Activated CD8-positive, alpha-beta memory T cell treated with anti-CD3 and anti-CD28 coated beads, Interleukin-2, amount 50 U/mL, for 1 hour (primary cell): ENCODE results near the gene CHRM5.
"Not testable (repeated sequence)": the region's sequence is repeated elsewhere in the genome, so short reads cannot be mapped to it uniquely, and the experiment has no call there.

Source experiments
- DNase-seq: peaks from one replicate; pipeline ENCODE4 v3.0.0-alpha.2; 2020; ENCODE audit errors: extremely low read depth

The CHRM5 gene

DNA sequence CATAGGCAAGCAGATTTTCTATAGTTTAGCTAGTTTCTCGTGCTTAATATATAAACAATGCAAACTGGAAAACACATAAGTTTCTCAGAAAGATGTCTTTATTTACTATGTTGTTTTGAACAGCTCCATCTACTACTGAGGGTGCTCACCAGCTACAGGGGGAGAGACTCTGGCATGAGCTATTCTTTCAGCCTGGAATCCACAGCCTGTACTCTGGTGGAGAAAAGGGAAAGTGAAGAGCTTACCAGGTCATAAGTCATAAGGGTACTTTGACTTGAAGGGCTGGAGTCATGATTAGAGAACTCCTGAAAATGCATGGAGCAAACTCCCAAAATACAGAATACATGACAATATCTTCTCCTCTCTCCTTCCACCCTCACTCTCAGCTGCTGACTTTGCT lies 75.1 kb downstream of the CHRM5 start:
- no peak for DNase-seq

DNA sequence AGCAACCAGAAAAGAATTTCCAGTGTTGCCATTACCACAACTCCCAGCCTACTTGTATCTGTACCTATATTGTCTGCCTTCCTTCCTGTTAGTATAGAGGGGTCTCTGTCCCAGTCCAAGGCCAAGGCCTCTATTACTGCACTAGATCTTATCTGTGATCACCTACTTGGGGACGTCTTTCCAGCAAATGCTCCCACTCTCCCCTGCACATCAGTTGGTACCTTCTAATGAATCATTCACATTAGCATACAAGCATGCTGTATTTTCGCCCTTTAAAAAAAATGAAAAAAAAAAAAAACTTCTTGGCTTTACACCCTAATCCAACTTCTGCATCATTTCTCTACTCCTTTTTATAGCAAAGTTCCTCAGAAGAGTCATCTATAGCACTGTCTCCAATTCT lies 75.5 kb downstream of the CHRM5 start:
- no peak for DNase-seq

DNA sequence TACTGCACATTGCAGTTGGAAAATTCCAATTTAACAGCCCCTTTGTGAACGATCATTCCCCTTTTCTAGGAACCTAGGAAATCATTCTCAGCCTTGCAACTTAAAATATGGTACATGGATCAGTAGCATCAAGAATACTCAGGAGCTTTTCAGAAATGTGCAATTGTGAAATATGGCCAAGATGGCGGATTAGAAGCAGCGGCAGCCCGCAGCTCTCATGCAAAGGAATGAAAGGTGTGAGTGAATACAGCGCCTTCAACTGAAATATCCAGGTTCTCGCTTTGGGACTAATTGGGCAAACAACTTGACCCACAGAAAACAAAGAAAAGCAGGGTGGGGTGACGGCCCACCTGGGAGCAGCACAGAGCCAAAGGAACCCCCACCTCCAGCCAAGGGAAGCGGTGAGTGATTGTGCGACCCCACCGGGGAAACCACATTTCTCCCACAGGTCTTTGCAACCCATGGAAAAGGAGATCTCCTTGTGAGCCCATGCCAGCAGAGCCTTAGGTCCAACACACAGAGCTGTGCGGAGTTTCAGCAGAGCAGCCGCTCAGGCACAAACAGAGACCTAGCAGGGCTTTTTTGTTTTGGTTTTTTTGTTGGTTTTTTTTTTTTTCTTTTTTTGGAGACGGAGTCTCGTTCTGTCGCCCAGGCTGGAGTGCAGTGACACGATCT lies 78.3 kb downstream of the CHRM5 start:
- no peak for DNase-seq

DNA sequence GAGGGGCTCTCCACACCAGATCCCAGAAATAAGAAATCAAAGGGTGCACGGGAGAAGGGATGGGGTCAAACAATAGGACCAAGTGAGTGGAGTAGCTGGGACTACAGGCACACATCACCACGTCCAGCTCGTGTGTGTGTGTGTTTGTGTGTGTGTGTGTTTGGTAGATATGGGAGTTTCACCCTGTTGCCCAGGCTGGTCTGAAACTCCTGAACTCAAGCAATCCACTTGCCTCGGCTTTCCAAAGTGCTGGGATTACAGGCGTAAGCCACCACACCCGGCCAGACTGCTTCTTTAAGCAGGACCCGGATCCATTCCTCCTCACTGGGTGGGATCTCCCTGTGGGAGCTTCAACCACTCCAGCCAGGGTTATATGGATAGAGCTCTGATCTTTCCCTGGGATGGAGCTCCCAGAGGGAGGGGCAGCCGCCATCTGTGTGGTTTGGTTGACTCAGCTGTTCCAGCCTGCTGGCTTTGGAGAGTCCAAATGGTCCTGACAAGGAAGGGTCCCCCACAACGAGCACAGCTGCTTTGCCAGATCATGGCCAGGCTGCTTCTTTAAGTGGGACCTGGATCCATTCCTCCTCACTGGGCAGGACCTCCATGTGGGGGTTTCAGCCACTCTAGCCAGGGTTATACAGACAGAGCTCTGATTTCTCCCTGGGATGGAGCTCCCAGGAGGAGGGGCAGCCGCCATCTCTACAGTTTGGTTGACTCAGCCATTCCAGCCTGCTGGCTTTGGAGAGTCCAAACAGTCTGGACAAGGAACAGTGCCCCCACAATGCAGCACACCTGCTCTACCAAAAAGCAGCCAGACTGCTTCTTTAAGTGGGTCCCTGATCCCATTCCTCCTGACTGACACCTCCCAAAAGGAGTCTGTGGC lies 79.8 kb downstream of the CHRM5 start:
- no peak for DNase-seq

DNA sequence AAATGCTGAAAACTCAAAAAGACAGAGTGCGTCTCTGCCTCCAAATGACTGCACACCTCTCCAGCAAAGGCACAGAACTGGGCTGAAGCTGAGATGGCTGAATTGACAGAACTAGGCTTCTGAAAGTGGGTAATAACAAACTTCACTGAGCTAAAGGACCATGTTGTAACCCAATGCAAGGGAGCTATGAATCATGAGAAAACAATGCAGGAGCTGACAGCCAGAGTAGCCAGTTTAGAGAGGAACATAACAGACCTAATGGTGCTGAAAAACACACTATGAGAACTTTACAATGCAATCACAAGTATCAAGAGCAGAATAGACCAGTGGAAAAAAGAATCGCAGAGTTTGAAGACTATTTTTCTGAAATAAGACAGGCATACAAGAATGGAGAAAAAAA lies 80.8 kb downstream of the CHRM5 start:
- no peak for DNase-seq

DNA sequence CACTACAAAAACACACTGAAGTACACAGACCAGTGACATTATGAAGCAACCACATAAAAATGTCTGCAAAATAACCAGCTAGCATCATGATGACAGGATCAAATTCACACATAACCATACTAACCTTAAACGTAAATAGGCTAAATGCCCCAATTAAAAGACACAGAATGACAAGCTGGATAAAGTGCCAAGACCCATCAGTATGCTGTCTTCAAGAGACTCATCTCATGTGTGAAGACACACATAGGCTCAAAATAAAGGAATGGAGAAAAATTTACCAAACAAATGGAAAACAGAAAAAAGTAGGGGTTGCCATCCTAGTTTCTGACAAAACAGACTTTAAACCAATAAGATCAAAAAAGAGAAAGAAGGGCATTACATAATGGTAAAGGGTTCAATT lies 82.1 kb downstream of the CHRM5 start:
- DNase-seq = not testable (repeated sequence)

DNA sequence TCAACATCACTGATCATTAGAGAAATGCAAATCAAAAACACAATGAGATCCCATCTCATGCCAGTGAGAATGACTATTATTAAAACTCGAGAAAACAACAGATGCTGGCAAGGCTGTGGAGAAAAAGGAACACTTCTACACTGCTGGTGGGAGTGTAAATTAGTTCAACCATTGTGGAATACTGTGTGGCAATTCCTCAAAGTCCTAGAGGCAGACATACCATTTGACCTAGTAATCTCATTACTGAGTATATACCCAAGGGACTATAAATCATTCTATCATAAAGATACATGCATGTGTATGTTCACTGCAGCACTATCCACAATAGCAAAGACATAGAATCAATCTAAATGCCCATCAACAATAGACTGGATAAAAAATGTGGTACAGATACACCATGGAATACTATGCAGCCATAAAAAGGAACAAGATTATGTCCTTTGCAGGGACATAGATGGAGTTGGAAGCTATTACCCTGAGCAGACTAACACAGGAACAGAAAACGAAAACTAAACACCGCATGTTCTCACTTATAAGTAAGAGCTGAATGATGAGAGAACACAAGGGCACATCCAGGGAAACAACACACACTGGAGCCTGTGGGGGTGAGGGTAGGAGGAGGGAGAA lies 85.9 kb downstream of the CHRM5 start:
- no peak for DNase-seq

- no peak for DNase-seq
These were observed 87.7 kb downstream of the CHRM5 start for GRCh38 chr15:34055868-34056595.

DNA sequence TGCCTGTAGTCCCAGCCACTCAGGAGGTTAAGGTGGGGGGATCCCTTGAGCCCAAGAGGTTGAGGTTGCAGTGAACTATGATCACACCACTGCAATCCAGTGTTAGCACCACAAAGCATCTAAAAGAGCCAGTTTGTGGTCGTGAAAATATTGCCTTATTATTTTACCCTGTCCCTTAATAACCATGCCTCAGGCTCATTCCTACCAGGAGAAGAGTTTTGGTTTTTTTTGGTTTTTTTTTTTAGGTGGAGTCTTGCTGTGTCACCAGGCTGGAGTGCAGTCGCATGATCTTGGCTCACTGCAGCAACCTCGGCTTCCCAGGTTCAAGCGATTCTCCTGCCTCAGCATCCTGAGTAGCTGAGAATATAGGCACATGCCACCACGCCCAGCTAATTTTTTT lies 88.6 kb downstream of the CHRM5 start:
- no peak for DNase-seq

GRCh38 chr15:34059476-34059875 lies 91.2 kb downstream of the CHRM5 start:
- DNase-seq = no peak

DNA sequence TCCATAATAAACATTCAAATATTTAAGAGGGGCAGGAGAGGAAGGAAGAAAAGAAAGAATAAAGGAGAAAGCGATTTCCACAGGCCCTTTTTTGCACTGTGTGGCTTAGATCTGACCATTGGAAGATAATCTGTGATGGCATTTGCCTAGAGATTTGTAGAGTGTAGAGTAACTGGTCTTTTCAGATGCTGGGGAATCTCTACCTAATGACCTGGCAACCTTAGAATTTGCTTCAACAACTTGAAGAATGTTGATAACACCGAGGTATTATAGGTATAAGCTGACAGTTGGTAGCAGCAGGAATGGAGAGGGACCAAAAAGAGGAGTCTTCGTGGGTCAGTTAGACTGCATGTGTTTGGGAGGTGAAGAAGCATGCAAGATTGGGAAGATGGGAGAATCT lies 91.6 kb downstream of the CHRM5 start:
- no peak for DNase-seq

- DNase-seq = no peak
These were observed 96.1 kb downstream of the CHRM5 start for GRCh38 chr15:34064438-34064837.

DNA sequence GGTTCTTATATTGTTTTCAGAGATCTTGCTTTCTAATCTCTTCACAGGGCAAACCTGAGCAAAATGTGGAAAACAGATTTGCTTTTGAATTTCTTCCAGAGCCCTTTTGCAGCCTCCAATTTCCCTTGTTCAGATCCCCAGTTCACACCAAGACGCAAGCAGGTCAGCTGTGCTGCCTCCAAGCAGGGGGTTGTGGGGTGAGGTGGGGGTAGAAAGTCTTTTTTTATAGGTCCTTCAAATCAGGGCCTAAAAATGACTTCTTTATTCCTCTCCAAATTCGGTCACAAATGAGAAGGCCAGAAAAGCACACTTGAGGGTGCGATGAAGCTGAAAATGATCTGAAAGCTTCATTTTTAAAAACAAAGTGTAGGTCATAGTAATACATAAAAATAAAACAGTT lies 97.0 kb downstream of the CHRM5 start:
- DNase-seq = no peak

GRCh38 chr15:34065941-34066340 lies 97.6 kb downstream of the CHRM5 start:
- no peak for DNase-seq

DNA sequence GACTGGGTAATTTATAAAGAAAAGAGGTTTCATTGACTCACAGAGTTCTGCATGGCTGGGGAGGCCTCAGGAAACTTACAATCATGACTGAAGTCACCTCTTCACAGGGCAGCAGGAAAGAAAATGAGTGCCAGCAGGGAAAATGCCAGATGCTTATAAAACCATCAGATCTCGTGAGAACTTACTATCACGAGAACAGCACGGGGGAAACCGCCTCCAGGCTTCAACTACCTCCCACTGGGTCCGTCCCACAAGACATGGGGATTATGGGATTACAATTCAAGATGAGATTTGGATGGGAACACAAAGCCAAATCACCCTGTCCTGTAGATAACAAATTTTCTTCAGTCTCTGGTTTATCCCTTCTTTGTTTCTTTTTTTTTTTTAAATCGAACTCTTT lies 101.7 kb downstream of the CHRM5 start:
- no peak for DNase-seq

- no peak for DNase-seq
These were observed 108.5 kb downstream of the CHRM5 start for GRCh38 chr15:34076785-34077184.

- DNase-seq = no peak
These were observed 110.6 kb downstream of the CHRM5 start for GRCh38 chr15:34078900-34079299.

DNA sequence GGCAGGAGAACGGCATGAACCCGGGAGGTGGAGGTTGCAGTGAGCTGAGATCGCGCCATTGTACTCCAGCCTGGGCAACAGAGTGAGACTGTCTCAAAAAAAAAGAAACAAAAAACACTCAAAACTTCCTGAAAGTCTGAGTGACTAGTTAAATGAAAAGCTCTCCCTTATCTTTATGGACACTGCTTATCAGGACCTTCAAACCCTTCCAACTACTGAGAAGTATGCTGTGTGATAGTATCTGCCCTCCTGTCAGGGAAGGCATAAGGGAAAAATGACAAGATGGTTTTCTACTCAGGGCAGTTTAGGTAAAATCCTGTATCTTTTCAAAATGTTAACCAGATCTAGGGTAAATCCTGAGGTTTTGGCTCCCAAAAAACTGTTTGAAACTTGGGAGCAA lies 111.6 kb downstream of the CHRM5 start:
- no peak for DNase-seq

- DNase-seq = no peak
These were observed 115.8 kb downstream of the CHRM5 start for GRCh38 chr15:34084086-34084485.

DNA sequence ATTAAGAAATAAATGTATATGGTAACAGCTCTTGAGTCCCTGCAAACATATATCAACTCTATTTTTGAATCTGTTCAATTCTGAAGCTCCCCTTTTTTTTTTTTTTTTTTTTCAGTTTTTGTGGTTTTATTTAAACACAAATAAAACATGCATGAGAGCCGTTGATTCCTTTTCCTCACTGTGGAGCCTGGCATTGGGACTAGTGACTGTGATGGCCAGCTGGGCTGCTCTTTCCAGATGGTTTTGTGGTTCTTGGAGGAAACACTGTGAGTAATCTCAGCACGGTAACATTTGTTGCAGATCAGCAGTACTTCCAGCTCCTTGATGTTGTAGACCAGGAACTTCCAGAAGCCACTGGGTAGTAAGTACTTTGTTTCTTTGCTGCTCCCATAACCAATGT lies 117.4 kb downstream of the CHRM5 start:
- no peak for DNase-seq

DNA sequence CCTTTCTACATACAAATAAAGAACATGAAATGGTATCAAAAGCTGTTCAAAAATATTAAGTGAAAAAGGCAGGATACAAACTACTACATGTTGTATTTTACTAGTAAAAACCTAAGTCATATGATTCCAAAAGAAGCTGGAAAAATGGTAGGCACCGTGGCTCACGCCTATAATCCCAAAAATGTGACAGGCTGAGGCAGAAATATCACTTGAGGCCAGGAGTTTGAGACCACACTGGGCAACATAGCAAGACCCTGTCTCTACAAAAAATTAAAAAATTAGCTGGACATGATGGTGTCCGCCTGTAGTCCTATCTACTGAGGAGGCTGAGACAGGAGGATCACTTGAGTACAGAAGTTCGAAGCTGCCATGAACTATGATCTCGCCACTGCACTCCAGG lies 131.6 kb downstream of the CHRM5 start:
- no peak for DNase-seq
